Type B pancreatic cell (in vitro differentiated cells): ENCODE data around the gene C1orf74. TPM values are rescaled to one million over a fixed set of nuclear protein-coding genes. Genes with fewer than 3 reads are reported as not detected.
A peak's percentile ranks its signal among the peaks of the same experiment; 100 is the strongest.

Experiments
- DNase-seq: peaks from one replicate; pipeline ENCODE4 v3.0.0; 2021; ENCODE audit warnings: mixed read lengths; ENCODE audit not compliant: unreplicated experiment; ENCODE audit errors: extremely low spot score
- H3K27ac Mint-ChIP-seq: 2 replicates; pipeline ENCODE4 v1.8.0; 2021; ENCODE audit warnings: mild to moderate bottlenecking, mixed read lengths
- H3K27me3 Mint-ChIP-seq: 2 replicates; pipeline ENCODE4 v1.8.0; 2021; ENCODE audit warnings: mixed read lengths
- H3K36me3 Mint-ChIP-seq: 2 replicates; pipeline ENCODE4 v1.8.0; 2021; ENCODE audit warnings: mixed read lengths
- H3K4me1 Mint-ChIP-seq: one replicate; pipeline ENCODE4 v1.8.0; 2021; ENCODE audit warnings: mixed read lengths; ENCODE audit not compliant: unreplicated experiment
- H3K4me3 Mint-ChIP-seq: 2 replicates; pipeline ENCODE4 v1.8.0; 2021; ENCODE audit warnings: mild to moderate bottlenecking, mixed read lengths
- H3K9me3 Mint-ChIP-seq: 2 replicates; pipeline ENCODE4 v1.8.0; 2021; ENCODE audit warnings: mixed read lengths
- CTCF ChIP-seq: fragments of 200-600 bp; sonication (generic); conservative IDR thresholded peaks from 2 replicates; pipeline ENCODE4 v1.5.0; 2021; ENCODE audit warnings: antibody characterized with exemption, mild to moderate bottlenecking
- total RNA-seq: library from RNA; stranded (reverse); gene quantifications from 2 replicates; pipeline ENCODE4 v1.2.1, GENCODE V29; 2021; ENCODE audit warnings: low replicate concordance

C1orf74 gene
- total RNA-seq, 1 donor from 2014 or later, result 3.6 TPM

GRCh38 chr1:209774592-209774991, 9.8 kb downstream of the C1orf74 start:
- Mint-ChIP-seq H3K9me3 (no peaks in the 10 kb centered on the region), H3K4me3 (no peak overlapping the region), H3K36me3 (peaks cover 3% of the 10 kb centered on the region), H3K27me3 (peaks cover 9% of the 10 kb centered on the region), H3K4me1 (peaks cover 8% of the 10 kb centered on the region), H3K27ac (no peak overlapping the region)
- no peak for TF ChIP-seq CTCF
- no peak for DNase-seq

- H3K27me3 Mint-ChIP-seq, result peaks cover 9% of the 10 kb centered on the region
- H3K4me3 Mint-ChIP-seq, result no peak overlapping the region
- H3K36me3 Mint-ChIP-seq, result no peaks in the 10 kb centered on the region
- no peak overlapping the region for H3K27ac Mint-ChIP-seq
- TF ChIP-seq CTCF, result no peak
- no peaks in the 10 kb centered on the region for H3K9me3 Mint-ChIP-seq
- peaks cover 18% of the 10 kb centered on the region for H3K4me1 Mint-ChIP-seq
- DNase-seq, result no peak
Measured at GRCh38 chr1:209772126-209772525, 12.2 kb downstream of the C1orf74 start.

GRCh38 chr1:209770636-209771415, 13.5 kb downstream of the C1orf74 start:
- Mint-ChIP-seq H3K27ac (no peak overlapping the region), H3K9me3 (no peaks in the 10 kb centered on the region), H3K27me3 (peaks cover 9% of the 10 kb centered on the region), H3K36me3 (no peaks in the 10 kb centered on the region), H3K4me3 (no peak overlapping the region), H3K4me1 (peaks cover 18% of the 10 kb centered on the region)
- no peak for TF ChIP-seq CTCF
- DNase-seq, result no peak

GRCh38 chr1:209769971-209770370, 14.4 kb downstream of the C1orf74 start:
- H3K27me3 Mint-ChIP-seq, result peaks cover 9% of the 10 kb centered on the region
- H3K4me1 Mint-ChIP-seq, result peaks cover 18% of the 10 kb centered on the region
- DNase-seq, result no peak
- no peaks in the 10 kb centered on the region for H3K36me3 Mint-ChIP-seq
- TF ChIP-seq CTCF, result no peak
- H3K27ac Mint-ChIP-seq, result no peak overlapping the region
- H3K9me3 Mint-ChIP-seq, result no peaks in the 10 kb centered on the region
- no peak overlapping the region for H3K4me3 Mint-ChIP-seq

- Mint-ChIP-seq H3K27ac (peak overlapping the region; percentile 12), H3K4me3 (no peak overlapping the region), H3K4me1 (peaks cover 14% of the 10 kb centered on the region), H3K36me3 (no peaks in the 10 kb centered on the region), H3K27me3 (peaks cover 7% of the 10 kb centered on the region), H3K9me3 (no peaks in the 10 kb centered on the region)
- no peak for DNase-seq
- no peak for TF ChIP-seq CTCF
Measured at GRCh38 chr1:209769171-209769904, 15.0 kb downstream of the C1orf74 start.
